Ovary (tissue), 9 donors: ENCODE data around the gene PEAK1. TPM values are rescaled to one million over a fixed set of nuclear protein-coding genes. Genes with fewer than 3 reads are reported as not detected.

Source experiments
- DNase-seq, 5 donors: peaks; one replicate each; pipeline ENCODE4 v3.0.0-alpha.2; 2019 to 2020
- H3K27ac ChIP-seq, 2 donors: fragments of 200-600 bp; one replicate each; pipeline versions ENCODE4 v1.5.1 to v1.8.0; 2019 to 2022
- H3K27me3 ChIP-seq: fragments of 200-600 bp; one replicate; pipeline ENCODE4 v1.8.0; 2022
- H3K36me3 ChIP-seq: fragments of 200-600 bp; sonication (generic); one replicate; pipeline ENCODE4 v1.5.1; 2019
- H3K4me1 ChIP-seq: one replicate; pipeline ENCODE4 v1.8.1; 2013; ENCODE audit warnings: mild to moderate bottlenecking, moderate library complexity; ENCODE audit not compliant: insufficient read depth
- H3K4me3 ChIP-seq: fragments of 200-600 bp; sonication (generic); one replicate; pipeline ENCODE4 v1.5.1; 2017
- H3K9me3 ChIP-seq, 2 donors: fragments of 200-600 bp in 1 of 2; sonication (generic) in 1 of 2; one replicate each; pipeline versions ENCODE4 v1.5.1 to v1.8.1; 2013 to 2019; ENCODE audit warnings: mild to moderate bottlenecking in 1 of 2, moderate library complexity in 1 of 2
- EP300 ChIP-seq: sonication (generic); formaldehyde crosslinking; IDR thresholded peaks from one replicate; pipeline ENCODE4 v1.6.1; 2017; ENCODE audit warnings: antibody characterized with exemption
- POLR2A ChIP-seq: fragments of 450-650 bp; IDR thresholded peaks from one replicate; pipeline ENCODE4 v1.6.1; 2017; ENCODE audit warnings: antibody characterized with exemption, mild to moderate bottlenecking, moderate library complexity
- WGBS, 3 donors: extraction: QIAGEN DNeasy Blood & Tissue Kit in 1 of 3; methylation state at CpG; one replicate each; pipeline versions ENCODE4 v1.1.5 to v1.1.7; 2013 to 2017; 5-methylcytosine and 5-hydroxymethylcytosine counted together
- intact Hi-C, 4 donors: fragments of 100-400 bp; cut with DNase I; formaldehyde crosslinking; loops; one replicate each; pipeline versions ENCODE4 v1.11.0 to v1.15.1; 2022 to 2023
- polyA plus RNA-seq, 2 donors: library from polyadenylated mRNA; stranded (reverse); fragments of 200-250 nt in 1 of 2; fragments of 350-450 nt in 1 of 2; fragmentation: Illumina TruSeq in 1 of 2; extraction: RNeasy Lipid Tissue Mini Kit (QIAGEN cat#74804) in 1 of 2; gene quantifications; one replicate each; pipeline ENCODE4 v1.2.3, GENCODE V29; 2013 to 2014
- total RNA-seq, 7 donors: library from RNA; depleted of rRNA in 2 of 7; stranded (reverse); fragments of >200 nt in 2 of 7; fragmentation: NEBNext Ultra II Directional in 3 of 7; extraction: Animal tissue kit (Norgen Biotek cat#: 25700) in 3 of 7; gene quantifications; one replicate each; pipeline versions ENCODE4 v1.1.0 to v1.2.4, GENCODE V29; 2016 to 2023
- TF ChIP-seq, protein P1 (sequence below), 3 donors: fragments of 450-650 bp in 2 of 3; fragments of 200-600 bp in 1 of 3; IDR thresholded peaks; one replicate each; pipeline versions ENCODE4 v1.5.1 to v1.8.0; 2016 to 2022; ENCODE audit warnings: antibody characterized with exemption in 3 of 3, mild to moderate bottlenecking in 1 of 3
- donor health status: DM: no; HTN: no; CAD: no; lungs with moderate emphysema.
- donor health status: DM: no; HTN: no; CAD: no.
- donor health status: Bipolar disorder and iron deficiency.
- donor health status: DM: yes; HTN: yes; CAD: no.
- donor health status: DM: no; HTN: no; CAD: no.
- donor health status: DM: yes; HTN: yes; CAD: no.

Gene PEAK1
- total and polyA plus RNA-seq, 9 donors: 6.6 to 48.4 (median 41.4) TPM

DNA sequence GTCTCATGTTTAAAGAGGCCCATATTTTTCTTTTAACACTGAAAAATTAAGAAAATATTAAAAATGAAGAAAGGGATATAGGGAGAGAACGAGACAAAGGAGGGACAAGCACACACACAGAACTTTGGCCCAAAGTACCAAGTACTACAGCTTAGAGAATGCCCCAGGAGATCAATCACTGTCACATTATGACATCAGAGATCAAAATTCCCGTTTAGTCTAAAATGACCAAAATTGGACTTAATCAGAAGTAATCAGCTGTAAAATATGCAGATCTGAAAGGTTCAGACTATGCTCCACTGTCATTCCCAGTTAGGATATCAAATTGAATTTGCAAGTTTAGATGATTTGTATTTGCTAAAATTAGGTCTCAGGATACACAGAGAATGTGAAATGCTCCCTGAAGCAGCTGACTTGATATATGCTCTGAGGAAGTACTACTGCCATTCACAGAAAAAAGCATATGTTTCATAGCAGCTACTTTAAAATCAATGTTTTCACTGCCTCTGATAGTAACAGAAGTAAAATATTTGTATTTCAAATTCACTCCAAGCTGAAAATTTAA lies 123.0 kb downstream of the PEAK1 start:
- WGBS, 3 donors: 71 to 74% (median 72%) methylated on average over 2 of the region's 2 CpGs

DNA sequence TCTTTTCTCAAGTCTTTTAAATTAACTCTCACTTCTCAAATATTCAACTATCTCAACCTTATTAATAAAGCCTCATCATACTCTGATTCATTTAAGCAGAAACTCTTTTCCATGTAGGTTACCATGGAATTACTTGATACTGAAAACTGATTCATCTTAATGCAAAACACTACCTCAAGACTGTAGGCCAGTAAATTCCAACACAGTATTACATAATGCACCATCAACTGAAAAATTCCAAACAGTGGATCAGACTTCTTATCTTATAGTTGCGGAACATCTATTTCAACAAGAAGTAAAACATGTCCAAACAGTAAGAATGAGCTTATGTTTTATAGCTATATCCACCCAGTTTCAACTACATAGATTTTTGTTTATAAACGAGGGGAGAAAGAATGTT lies 124.5 kb downstream of the PEAK1 start:
- WGBS, 3 donors: 15 to 22% (median 15%) methylated on average over 2 of the region's 2 CpGs
- no peak overlapping the region for H3K4me3 ChIP-seq
- TF ChIP-seq EP300 (no peak), POLR2A (no peak)
- TF ChIP-seq, protein P1, sequence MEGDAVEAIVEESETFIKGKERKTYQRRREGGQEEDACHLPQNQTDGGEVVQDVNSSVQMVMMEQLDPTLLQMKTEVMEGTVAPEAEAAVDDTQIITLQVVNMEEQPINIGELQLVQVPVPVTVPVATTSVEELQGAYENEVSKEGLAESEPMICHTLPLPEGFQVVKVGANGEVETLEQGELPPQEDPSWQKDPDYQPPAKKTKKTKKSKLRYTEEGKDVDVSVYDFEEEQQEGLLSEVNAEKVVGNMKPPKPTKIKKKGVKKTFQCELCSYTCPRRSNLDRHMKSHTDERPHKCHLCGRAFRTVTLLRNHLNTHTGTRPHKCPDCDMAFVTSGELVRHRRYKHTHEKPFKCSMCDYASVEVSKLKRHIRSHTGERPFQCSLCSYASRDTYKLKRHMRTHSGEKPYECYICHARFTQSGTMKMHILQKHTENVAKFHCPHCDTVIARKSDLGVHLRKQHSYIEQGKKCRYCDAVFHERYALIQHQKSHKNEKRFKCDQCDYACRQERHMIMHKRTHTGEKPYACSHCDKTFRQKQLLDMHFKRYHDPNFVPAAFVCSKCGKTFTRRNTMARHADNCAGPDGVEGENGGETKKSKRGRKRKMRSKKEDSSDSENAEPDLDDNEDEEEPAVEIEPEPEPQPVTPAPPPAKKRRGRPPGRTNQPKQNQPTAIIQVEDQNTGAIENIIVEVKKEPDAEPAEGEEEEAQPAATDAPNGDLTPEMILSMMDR (IDR thresholded peaks at IDR 0.05): no peak
- H3K27ac ChIP-seq: no peak overlapping the region
- no peaks in the 10 kb centered on the region for H3K27me3 ChIP-seq
- DNase-seq: no peak
- intact Hi-C loops: no loop called here
- H3K36me3 ChIP-seq: no peaks in the 10 kb centered on the region
- no peaks in the 10 kb centered on the region for H3K9me3 ChIP-seq
- H3K4me1 ChIP-seq: no peaks in the 10 kb centered on the region

More for the DNA sequence above, 123.0 kb downstream of the PEAK1 start:
- H3K27ac ChIP-seq: no peak overlapping the region
- intact Hi-C loops: no loop called here
- DNase-seq: no peak
- no peak overlapping the region for H3K4me3 ChIP-seq
- H3K4me1 ChIP-seq: no peaks in the 10 kb centered on the region
- TF ChIP-seq POLR2A (no peak), EP300 (no peak)
- TF ChIP-seq, protein P1 (IDR thresholded peaks at IDR 0.05): no peak
- no peaks in the 10 kb centered on the region for H3K27me3 ChIP-seq
- no peaks in the 10 kb centered on the region for H3K36me3 ChIP-seq
- no peaks in the 10 kb centered on the region for H3K9me3 ChIP-seq

DNA sequence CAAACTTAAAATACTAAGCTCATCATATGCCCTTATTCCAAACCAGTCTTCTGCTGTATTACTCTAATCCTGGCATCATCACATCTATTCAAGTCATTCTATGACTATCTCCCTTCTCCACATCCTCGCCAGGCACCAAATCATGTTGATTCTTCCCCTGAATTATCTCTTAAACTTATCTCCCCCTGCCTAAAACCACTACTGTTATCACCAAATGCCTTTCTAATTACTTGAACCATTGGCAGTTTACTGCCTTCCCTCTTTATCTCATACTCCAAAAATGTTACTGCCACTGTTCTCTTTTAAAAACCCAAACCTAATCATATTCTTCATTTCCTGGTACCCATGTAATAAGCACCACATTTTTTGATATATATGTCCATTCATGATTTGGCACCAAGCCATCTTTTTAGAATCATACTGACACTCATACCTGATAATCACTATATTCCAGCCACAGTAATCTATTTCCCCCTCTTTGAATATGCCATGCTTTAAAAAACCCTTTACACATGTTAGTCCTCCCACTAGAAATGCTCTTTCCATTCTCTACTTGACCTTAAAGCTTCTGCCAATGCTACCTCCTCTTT lies 126.8 kb downstream of the PEAK1 start:
- no peaks in the 10 kb centered on the region for H3K27me3 ChIP-seq
- H3K27ac ChIP-seq: no peak overlapping the region
- no peak for DNase-seq
- intact Hi-C loops: no loop called here
- no peaks in the 10 kb centered on the region for H3K4me1 ChIP-seq
- no peak overlapping the region for H3K4me3 ChIP-seq
- TF ChIP-seq POLR2A (no peak), EP300 (no peak)
- TF ChIP-seq, protein P1 (IDR thresholded peaks at IDR 0.05): no peak
- H3K36me3 ChIP-seq: no peaks in the 10 kb centered on the region
- WGBS, 3 donors: 91 to 98% (median 98%) methylated on average over 1 of the region's 1 CpG
- no peaks in the 10 kb centered on the region for H3K9me3 ChIP-seq

GRCh38 chr15:77291107-77291506 lies 128.8 kb downstream of the PEAK1 start:
- Histone ChIP-seq H3K4me3 (no peak overlapping the region), H3K36me3 (no peaks in the 10 kb centered on the region), H3K4me1 (no peaks in the 10 kb centered on the region), H3K27ac (no peak overlapping the region), H3K9me3 (no peaks in the 10 kb centered on the region), H3K27me3 (no peaks in the 10 kb centered on the region)
- intact Hi-C loops: no loop called here
- TF ChIP-seq EP300 (no peak), POLR2A (no peak)
- TF ChIP-seq, protein P1 (IDR thresholded peaks at IDR 0.05): no peak
- 86 to 91% (median 88%) methylated on average over 4 of the region's 4 CpGs for WGBS, 3 donors
- no peak for DNase-seq
